ENCODE measurements around the gene TMEM131. TPM values are rescaled to one million over a fixed set of nuclear protein-coding genes. Genes with fewer than 3 reads are reported as not detected.
A peak's percentile ranks its signal among the peaks of the same experiment; 100 is the strongest.
"Not testable (repeated sequence)": the region's sequence is repeated elsewhere in the genome, so short reads cannot be mapped to it uniquely, and the experiment has no call there.

TMEM131 gene
- total RNA-seq, 1 donor from 2014 or later: 52.9 TPM

- no peak for TF ChIP-seq CTCF (IDR thresholded peaks at IDR 0.05; ENCODE audit: unreplicated experiment)
- H3K27me3 Mint-ChIP-seq (ENCODE audit: low read depth): no peaks in the 10 kb centered on the region
- DNase-seq (ENCODE audit: low spot score in 2 of 2, unreplicated experiment in 2 of 2): no peak
- H3K27ac Mint-ChIP-seq: peak overlapping the region; percentile 22
- H3K4me3 Mint-ChIP-seq: no peak overlapping the region
- no peaks in the 10 kb centered on the region for H3K9me3 Mint-ChIP-seq
- H3K36me3 Mint-ChIP-seq: no peaks in the 10 kb centered on the region
- peaks cover 5% of the 10 kb centered on the region for H3K4me1 Mint-ChIP-seq
These were observed 38.1 kb downstream of the TMEM131 start for GRCh38 chr2:97957432-97958183.

GRCh38 chr2:97956753-97957152, 39.0 kb downstream of the TMEM131 start:
- not testable (repeated sequence) for H3K9me3 Mint-ChIP-seq; H3K36me3 Mint-ChIP-seq; DNase-seq (ENCODE audit: low spot score in 2 of 2, unreplicated experiment in 2 of 2); H3K4me3 Mint-ChIP-seq; H3K4me1 Mint-ChIP-seq; H3K27ac Mint-ChIP-seq; H3K27me3 Mint-ChIP-seq (ENCODE audit: low read depth)

DNA sequence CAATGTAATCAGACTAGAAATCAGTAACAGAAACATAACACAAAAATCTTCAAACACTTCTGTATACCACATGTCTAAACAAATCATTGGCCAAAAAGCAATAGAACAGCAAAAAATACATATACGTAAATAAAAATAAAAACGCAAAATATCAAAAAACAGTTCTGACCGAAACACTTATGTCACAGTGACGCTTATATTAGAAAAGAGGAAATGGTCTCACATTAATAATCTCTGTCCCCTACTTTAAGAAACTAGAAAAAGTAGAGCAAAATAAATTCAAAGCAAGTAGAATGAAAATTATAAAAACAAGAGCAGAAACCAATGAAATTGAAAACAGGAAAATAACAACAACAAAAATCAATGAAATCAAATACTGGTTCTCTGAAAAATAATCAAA, 41.9 kb downstream of the TMEM131 start:
- Mint-ChIP-seq H3K9me3 (no peaks in the 10 kb centered on the region), H3K4me1 (peaks cover 22% of the 10 kb centered on the region), H3K4me3 (no peak overlapping the region), H3K27ac (no peak overlapping the region), H3K36me3 (no peaks in the 10 kb centered on the region), H3K27me3 (ENCODE audit: low read depth) (no peaks in the 10 kb centered on the region)
- no peak for DNase-seq (ENCODE audit: low spot score in 2 of 2, unreplicated experiment in 2 of 2)
- TF ChIP-seq CTCF (IDR thresholded peaks at IDR 0.05; ENCODE audit: unreplicated experiment): no peak

DNA sequence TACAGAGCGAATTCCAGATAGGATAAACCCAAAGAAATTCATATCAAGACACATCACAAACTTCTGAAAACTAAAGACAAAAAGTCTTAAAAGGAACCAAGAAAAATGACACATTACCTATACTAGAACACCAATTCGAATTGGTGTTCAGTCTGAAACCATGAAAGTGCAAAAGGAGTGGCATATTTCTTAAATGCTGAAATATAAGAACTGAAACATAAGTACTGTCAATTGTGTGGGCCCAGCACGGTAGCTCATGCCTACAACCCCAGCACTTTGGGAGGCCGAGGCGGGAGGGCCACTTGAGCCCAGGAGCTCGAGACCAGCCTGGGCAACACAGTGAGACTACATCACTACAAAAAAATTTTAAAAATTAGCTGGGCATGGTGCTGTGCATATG, 43.4 kb downstream of the TMEM131 start:
- H3K27me3 Mint-ChIP-seq (ENCODE audit: low read depth): no peaks in the 10 kb centered on the region
- no peak for TF ChIP-seq CTCF (IDR thresholded peaks at IDR 0.05; ENCODE audit: unreplicated experiment)
- H3K4me3 Mint-ChIP-seq: no peak overlapping the region
- peaks cover 7% of the 10 kb centered on the region for H3K36me3 Mint-ChIP-seq
- peaks cover 17% of the 10 kb centered on the region for H3K4me1 Mint-ChIP-seq
- no peak for DNase-seq (ENCODE audit: low spot score in 2 of 2, unreplicated experiment in 2 of 2)
- no peaks in the 10 kb centered on the region for H3K9me3 Mint-ChIP-seq
- H3K27ac Mint-ChIP-seq: peak overlapping the region; percentile 53

- H3K4me3 Mint-ChIP-seq: no peak overlapping the region
These were observed 44.5 kb downstream of the TMEM131 start for GRCh38 chr2:97951155-97951680.

More at GRCh38 chr2:97951155-97951680, 44.5 kb downstream of the TMEM131 start:
- Mint-ChIP-seq H3K27me3 (ENCODE audit: low read depth) (no peaks in the 10 kb centered on the region), H3K4me1 (peaks cover 17% of the 10 kb centered on the region), H3K36me3 (peaks cover 7% of the 10 kb centered on the region), H3K27ac (peak overlapping the region; percentile 41), H3K9me3 (no peaks in the 10 kb centered on the region)
- no peak for TF ChIP-seq CTCF (IDR thresholded peaks at IDR 0.05; ENCODE audit: unreplicated experiment)
- DNase-seq (ENCODE audit: low spot score in 2 of 2, unreplicated experiment in 2 of 2): no peak

Measured in mesothelial cell of epicardium (in vitro differentiated cells).